Spleen (tissue), 11 donors: ENCODE data around the gene MSI2. TPM values are rescaled to one million over a fixed set of nuclear protein-coding genes. Genes with fewer than 3 reads are reported as not detected.

Experiments
- DNase-seq: peaks from one replicate; pipeline ENCODE4 v3.0.0-alpha.2; 2020
- H3K27ac ChIP-seq, 8 donors: fragments of 200-600 bp; sonication (generic) in 7 of 8; 1 replicate in 4 of 8; 2 replicates in 4 of 8; pipeline versions ENCODE4 v1.5.0 to v1.8.0; 2016 to 2021; ENCODE audit warnings: inconsistent platforms in 4 of 8, mild to moderate bottlenecking in 4 of 8, moderate library complexity in 1 of 8
- H3K27me3 ChIP-seq, 7 donors: fragments of 200-600 bp; sonication (generic) in 6 of 7; replicated peaks in 1 of 7; 1 replicate in 4 of 7; 2 replicates in 3 of 7; pipeline versions ENCODE4 v1.5.0 to v1.8.0; 2016 to 2021; ENCODE audit warnings: inconsistent platforms in 3 of 7, mild to moderate bottlenecking in 1 of 7
- H3K36me3 ChIP-seq, 6 donors: fragments of 200-600 bp; sonication (generic) in 5 of 6; 1 replicate in 4 of 6; 2 replicates in 2 of 6; pipeline versions ENCODE4 v1.5.0 to v1.8.0; 2016 to 2021; ENCODE audit warnings: inconsistent platforms in 2 of 6
- H3K4me1 ChIP-seq, 6 donors: fragments of 200-600 bp; sonication (generic) in 5 of 6; 1 replicate in 3 of 6; 2 replicates in 3 of 6; pipeline versions ENCODE4 v1.5.0 to v1.8.0; 2016 to 2021; ENCODE audit warnings: inconsistent platforms in 3 of 6
- H3K4me3 ChIP-seq, 8 donors: fragments of 200-600 bp; sonication (generic) in 7 of 8; 1 replicate in 4 of 8; 2 replicates in 4 of 8; pipeline versions ENCODE4 v1.5.0 to v1.8.0; 2016 to 2021; ENCODE audit warnings: inconsistent platforms in 4 of 8, mild to moderate bottlenecking in 4 of 8, moderate library complexity in 2 of 8
- H3K9me3 ChIP-seq, 8 donors: fragments of 200-600 bp; sonication (generic) in 7 of 8; 1 replicate in 4 of 8; 2 replicates in 4 of 8; pipeline versions ENCODE4 v1.5.0 to v1.8.0; 2016 to 2021; ENCODE audit warnings: inconsistent platforms in 4 of 8
- CTCF ChIP-seq, 11 experiments: fragments of 200-600 bp in 7 of 11; fragments of 450-650 bp in 4 of 11; sonication (generic) in 4 of 11; IDR thresholded peaks in 8 of 11; conservative IDR thresholded peaks in 3 of 11; 1 replicate in 7 of 11; 2 replicates in 4 of 11; pipeline versions ENCODE4 v1.4.0 to v1.8.0; 2016 to 2021; ENCODE audit warnings: antibody characterized with exemption in 11 of 11, inconsistent platforms in 4 of 11, mild to moderate bottlenecking in 1 of 11
- POLR2A ChIP-seq, 3 donors: fragments of 450-650 bp; IDR thresholded peaks; one replicate each; pipeline ENCODE4 v1.5.1; 2017; ENCODE audit warnings: antibody characterized with exemption in 3 of 3, mild to moderate bottlenecking in 1 of 3
- POLR2AphosphoS5 ChIP-seq, 3 donors: sonication (generic); formaldehyde crosslinking; IDR thresholded peaks; one replicate each; pipeline ENCODE4 v1.5.1; 2017; ENCODE audit warnings: antibody characterized with exemption in 3 of 3
- WGBS, 5 donors: extraction: QIAGEN DNeasy Blood & Tissue Kit in 3 of 5; methylation state at CpG; one replicate each; pipeline versions ENCODE4 v1.1.5 to v1.1.7; 2013 to 2018; 5-methylcytosine and 5-hydroxymethylcytosine counted together
- intact Hi-C: fragments of 100-400 bp; cut with DNase I; formaldehyde crosslinking; loops from one replicate; pipeline ENCODE4 v1.15.0; 2023; ENCODE audit warnings: low total_unique reads
- polyA plus RNA-seq, 3 donors: library from polyadenylated mRNA; stranded (reverse); fragments of 200-250 nt; gene quantifications; one replicate each; pipeline ENCODE4 v1.2.1, GENCODE V29; 2013
- total RNA-seq, 7 donors: library from RNA; depleted of rRNA in 3 of 7; stranded (reverse); fragments of >200 nt in 3 of 7; fragmentation: NEBNext Ultra II Directional in 4 of 7; extraction: Animal tissue kit (Norgen Biotek cat#: 25700) in 4 of 7; gene quantifications; one replicate each; pipeline versions ENCODE4 v1.1.0 to v1.2.1, GENCODE V29; 2016 to 2021
- donor health status: healthy with polysubstance abuse.
- donor health status: DM: no; HTN: no; CAD: no; lungs with moderate emphysema.
- donor health status: DM: no; HTN: no; CAD: no.
- donor health status: Bipolar disorder and iron deficiency.
- donor health status: healthy.
- donor health status: DM: no; HTN: no; CAD: no.
- donor health status: DM: yes; HTN: yes; CAD: no.

MSI2 gene
- total and polyA plus RNA-seq, 10 donors: 9.8 to 131 (median 64.7) TPM

DNA sequence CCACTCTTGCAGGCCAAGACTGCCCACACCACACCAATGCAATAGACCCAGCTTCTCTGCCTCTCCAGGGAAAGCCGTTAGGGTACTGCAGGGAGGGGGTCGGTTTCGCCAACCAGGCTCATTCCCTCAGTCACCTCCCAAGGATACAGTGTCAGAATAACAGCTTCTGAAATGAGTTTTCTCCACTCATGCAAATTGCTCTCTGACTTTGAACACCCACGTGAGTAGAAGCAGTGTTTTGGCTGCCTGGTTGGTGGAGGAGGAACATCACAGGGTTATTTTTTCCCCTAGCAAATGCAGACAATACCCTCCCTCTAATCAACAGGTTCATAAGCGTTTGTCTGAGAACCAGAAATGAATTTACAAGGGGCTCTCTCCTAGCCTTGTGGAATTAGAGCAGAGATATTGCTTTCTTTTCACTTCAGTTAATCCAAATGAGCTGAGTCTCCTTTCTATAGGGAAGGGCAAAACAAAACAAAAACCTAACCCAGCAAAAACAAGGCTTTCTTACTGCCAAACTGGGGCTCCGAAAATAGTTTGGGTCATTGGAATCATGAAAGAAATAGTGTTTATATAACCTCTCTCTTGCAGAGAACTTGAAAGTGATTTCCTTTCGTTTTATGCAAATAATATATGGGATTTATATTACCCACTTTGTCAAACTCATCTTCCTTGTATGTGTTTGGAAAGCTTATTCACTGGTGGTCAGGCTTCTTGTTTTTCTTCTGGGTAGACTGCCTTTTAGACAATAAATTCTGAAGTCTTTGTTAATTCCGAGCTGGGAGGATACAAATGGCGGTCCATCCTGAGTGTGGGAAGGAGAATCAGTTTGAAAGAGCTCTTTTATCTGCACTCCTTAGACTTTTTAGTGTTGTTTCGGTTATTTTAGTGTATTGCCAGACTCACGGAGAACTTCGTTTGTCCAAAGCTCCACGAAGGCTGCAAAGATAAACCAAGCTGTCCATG, 229.9 kb downstream of the MSI2 start:
- Histone ChIP-seq H3K4me3 (no peak overlapping the region), H3K36me3 (no peaks in the 10 kb centered on the region), H3K4me1 (peaks cover 24 to 48% (median 38%) of the 10 kb centered on the region in 6 donors), H3K9me3 (no peaks in the 10 kb centered on the region), H3K27ac (peak overlapping the region in 1 of 8 donors; percentile 14), H3K27me3 (no peaks in the 10 kb centered on the region)
- no peak for DNase-seq
- 68 to 79% (median 71%) methylated on average over 13 of the region's 13 CpGs for WGBS, 5 donors
- TF ChIP-seq POLR2A (IDR thresholded peaks at IDR 0.05) (no peak), POLR2AphosphoS5 (IDR thresholded peaks at IDR 0.05) (no peak), CTCF (IDR thresholded peaks at IDR 0.05 in 8 of 11, conservative IDR thresholded peaks at IDR 0.05 in 3 of 11) (no peak)
- intact Hi-C loops: no loop called here

DNA sequence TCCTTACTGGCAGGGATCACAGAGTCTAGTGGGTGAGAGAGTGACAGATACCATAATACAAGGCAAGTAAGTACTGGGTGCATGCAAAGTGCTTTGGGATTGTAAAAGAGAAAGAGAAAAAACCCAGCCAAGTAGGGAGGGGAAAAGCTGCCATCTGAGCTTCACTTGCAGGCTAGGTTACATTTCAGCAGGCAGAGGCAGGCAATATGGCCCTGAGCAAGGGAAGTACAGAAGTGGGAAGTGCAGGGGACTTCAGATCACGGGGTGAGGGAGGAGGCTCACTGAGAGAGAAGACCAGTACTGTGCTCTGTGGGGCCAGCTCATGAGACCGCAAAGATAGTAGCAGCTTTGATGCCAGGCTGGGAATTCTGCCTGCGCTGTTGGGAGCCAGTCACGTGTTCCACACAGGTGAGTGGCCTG, 230.6 kb downstream of the MSI2 start:
- peak in 1 of 3 donors; percentile 30 for TF ChIP-seq POLR2AphosphoS5 (IDR thresholded peaks at IDR 0.05)
- no peak for TF ChIP-seq CTCF (IDR thresholded peaks at IDR 0.05 in 8 of 11, conservative IDR thresholded peaks at IDR 0.05 in 3 of 11)
- peaks cover 24 to 49% (median 38%) of the 10 kb centered on the region in 6 donors for H3K4me1 ChIP-seq
- no peaks in the 10 kb centered on the region for H3K9me3 ChIP-seq
- intact Hi-C loops: no loop called here
- H3K4me3 ChIP-seq: no peak overlapping the region
- WGBS, 5 donors: 49 to 65% (median 57%) methylated on average over 4 of the region's 4 CpGs
- no peaks in the 10 kb centered on the region for H3K36me3 ChIP-seq
- peak overlapping the region in 1 of 8 donors; percentile 14 for H3K27ac ChIP-seq
- DNase-seq: no peak
- no peaks in the 10 kb centered on the region for H3K27me3 ChIP-seq

- peaks cover 24 to 46% (median 36%) of the 10 kb centered on the region in 6 donors for H3K4me1 ChIP-seq
- no peak for TF ChIP-seq POLR2AphosphoS5 (IDR thresholded peaks at IDR 0.05)
- TF ChIP-seq POLR2A (IDR thresholded peaks at IDR 0.05): no peak
- no peak for TF ChIP-seq CTCF (IDR thresholded peaks at IDR 0.05 in 8 of 11, conservative IDR thresholded peaks at IDR 0.05 in 3 of 11)
- H3K4me3 ChIP-seq: no peak overlapping the region
- intact Hi-C loops: no loop called here
- no peaks in the 10 kb centered on the region for H3K27me3 ChIP-seq
- no peak for DNase-seq
- no peaks in the 10 kb centered on the region for H3K9me3 ChIP-seq
- 56 to 71% (median 58%) methylated on average over 5 of the region's 5 CpGs for WGBS, 5 donors
- H3K36me3 ChIP-seq: no peaks in the 10 kb centered on the region
- H3K27ac ChIP-seq: peak overlapping the region in 1 of 8 donors; percentile 14
Observed at GRCh38 chr17:57487573-57487972, 231.2 kb downstream of the MSI2 start.

GRCh38 chr17:57488856-57489255, 232.5 kb downstream of the MSI2 start:
- no peak for TF ChIP-seq CTCF (IDR thresholded peaks at IDR 0.05 in 8 of 11, conservative IDR thresholded peaks at IDR 0.05 in 3 of 11)
- no peak for TF ChIP-seq POLR2A (IDR thresholded peaks at IDR 0.05)
- no peak for TF ChIP-seq POLR2AphosphoS5 (IDR thresholded peaks at IDR 0.05)
- WGBS, 5 donors: 74 to 92% (median 90%) methylated on average over 3 to 9 of the region's 9 CpGs
- Histone ChIP-seq H3K36me3 (no peaks in the 10 kb centered on the region), H3K4me3 (no peak overlapping the region), H3K27ac (no peak overlapping the region), H3K9me3 (no peaks in the 10 kb centered on the region), H3K4me1 (peaks cover 25 to 55% (median 45%) of the 10 kb centered on the region in 6 donors), H3K27me3 (no peaks in the 10 kb centered on the region)
- intact Hi-C loops: no loop called here
- DNase-seq: no peak
